ENCODE measurements around the gene RNF212.

- TF ChIP-seq CTCF (IDR thresholded peaks at IDR 0.05 in 4 of 5, conservative IDR thresholded peaks at IDR 0.05 in 1 of 5) (no peak), POLR2A (IDR thresholded peaks at IDR 0.05) (no peak)
These were observed 40.8 kb upstream of the RNF212 start for GRCh38 chr4:1154126-1154522.
